GM12891 (cell line): ENCODE measurements around the gene CD209.

ENCODE experiments used
- DNase-seq: peaks from one replicate; pipeline ENCODE4 v3.0.0; 2011; ENCODE audit warnings: low spot score; ENCODE audit not compliant: insufficient read length
- FAIRE-seq: peaks from 2 replicates; lab custom pipeline; 2011; peaks lifted over from hg19 to GRCh38; lab: Jason Lieb, UNC
- PAX5 ChIP-seq: IDR thresholded peaks from 2 replicates; pipeline ENCODE4 v1.6.1; 2011; ENCODE audit warnings: low read length, moderate library complexity, mild to moderate bottlenecking; ENCODE audit not compliant: insufficient read depth, severe bottlenecking
- POLR2A ChIP-seq: IDR thresholded peaks from 2 replicates; pipeline ENCODE4 v1.6.1; 2011; ENCODE audit warnings: low read depth, low read length, control low read depth
- POLR2AphosphoS5 ChIP-seq: IDR thresholded peaks from 2 replicates; pipeline ENCODE4 v1.6.1; 2011; ENCODE audit warnings: low read depth, low read length, control low read depth
- POU2F2 ChIP-seq: IDR thresholded peaks from 2 replicates; pipeline ENCODE4 v1.6.1; 2011; ENCODE audit warnings: low read depth, mild to moderate bottlenecking, control low read depth, low read length, moderate library complexity
- SPI1 ChIP-seq: IDR thresholded peaks from 2 replicates; pipeline ENCODE4 v1.6.1; 2011; ENCODE audit warnings: low read depth, low read length, control low read depth
- TAF1 ChIP-seq: IDR thresholded peaks from 2 replicates; pipeline ENCODE4 v1.6.1; 2011; ENCODE audit warnings: low read depth, low read length, control low read depth

CD209 gene

GRCh38 chr19:7787602-7788177 lies 40.4 kb upstream of the CD209 start:
- FAIRE-seq (no peak), DNase-seq (no peak)
- no peak for TF ChIP-seq PAX5
- TF ChIP-seq TAF1, result no peak
- TF ChIP-seq SPI1, result no peak
- TF ChIP-seq POLR2AphosphoS5, result no peak
- no peak for TF ChIP-seq POLR2A
- no peak for TF ChIP-seq POU2F2

- FAIRE-seq, result no peak
Observed at GRCh38 chr19:7787141-7787540, 39.8 kb upstream of the CD209 start.

GRCh38 chr19:7784856-7785255 lies 37.5 kb upstream of the CD209 start:
- DNase-seq, result no peak
- no peak for TF ChIP-seq TAF1
- TF ChIP-seq POLR2A, result no peak
- TF ChIP-seq SPI1, result no peak
- TF ChIP-seq POLR2AphosphoS5, result no peak
- TF ChIP-seq PAX5, result no peak
- no peak for TF ChIP-seq POU2F2
- FAIRE-seq, result no peak

More at GRCh38 chr19:7787141-7787540, 39.8 kb upstream of the CD209 start:
- TF ChIP-seq SPI1, result no peak
- no peak for TF ChIP-seq PAX5
- TF ChIP-seq POLR2AphosphoS5, result no peak
- DNase-seq, result no peak

GRCh38 chr19:7783991-7784423 lies 36.7 kb upstream of the CD209 start:
- no peak for FAIRE-seq
- TF ChIP-seq PAX5, result no peak
- TF ChIP-seq POLR2A, result no peak
- no peak for TF ChIP-seq TAF1
- TF ChIP-seq POLR2AphosphoS5, result no peak
- no peak for TF ChIP-seq SPI1
- no peak for TF ChIP-seq POU2F2
- DNase-seq, result no peak

GRCh38 chr19:7781157-7781556 lies 33.8 kb upstream of the CD209 start:
- no peak for TF ChIP-seq TAF1
- no peak for TF ChIP-seq PAX5
- no peak for TF ChIP-seq POLR2AphosphoS5
- no peak for TF ChIP-seq POLR2A
- no peak for TF ChIP-seq POU2F2
- TF ChIP-seq SPI1, result no peak
- FAIRE-seq (no peak), DNase-seq (no peak)

- DNase-seq (no peak), FAIRE-seq (no peak)
- TF ChIP-seq TAF1 (no peak), SPI1 (no peak), POLR2AphosphoS5 (no peak), POU2F2 (no peak), PAX5 (no peak), POLR2A (no peak)
Observed at GRCh38 chr19:7779631-7780486, 32.5 kb upstream of the CD209 start.

GRCh38 chr19:7778081-7778480 lies 30.7 kb upstream of the CD209 start:
- TF ChIP-seq PAX5 (no peak), SPI1 (peak; percentile 65)
- DNase-seq, result no peak
- FAIRE-seq, result peak; percentile 59

- no peak for FAIRE-seq
- TF ChIP-seq TAF1 (no peak), PAX5 (no peak), POLR2A (no peak), SPI1 (no peak), POU2F2 (no peak)
- no peak for DNase-seq
Observed at GRCh38 chr19:7775761-7776160, 28.4 kb upstream of the CD209 start.

GRCh38 chr19:7773841-7774240 lies 26.5 kb upstream of the CD209 start:
- FAIRE-seq (no peak), DNase-seq (no peak)
- TF ChIP-seq POLR2AphosphoS5 (no peak), POU2F2 (no peak), TAF1 (no peak), PAX5 (no peak), SPI1 (no peak), POLR2A (no peak)

- DNase-seq, result no peak
- FAIRE-seq, result peak; percentile 95
- TF ChIP-seq POLR2AphosphoS5 (no peak), POU2F2 (peak; percentile 81)
Observed at GRCh38 chr19:7772752-7773291, 25.5 kb upstream of the CD209 start.

GRCh38 chr19:7771072-7771471 lies 23.7 kb upstream of the CD209 start:
- TF ChIP-seq POLR2A (no peak), POLR2AphosphoS5 (no peak), PAX5 (no peak), POU2F2 (no peak), TAF1 (no peak), SPI1 (no peak)
- DNase-seq, result no peak
- peak; percentile 31 for FAIRE-seq
